Measurements from ENCODE around the gene GPRC5B.
A peak's percentile ranks its signal among the peaks of the same experiment; 100 is the strongest.

The GPRC5B gene

GRCh38 chr16:19842426-19843157, 42.1 kb downstream of the GPRC5B start:
- DNase-seq: no peak

- DNase-seq: no peak
These were observed 43.5 kb downstream of the GPRC5B start for GRCh38 chr16:19841184-19841583.

- peak; percentile 38 for DNase-seq
These were observed 44.0 kb downstream of the GPRC5B start for GRCh38 chr16:19840524-19841110.

- DNase-seq: no peak
These were observed 46.5 kb downstream of the GPRC5B start for GRCh38 chr16:19837984-19838707.

- DNase-seq: no peak
These were observed 47.2 kb downstream of the GPRC5B start for GRCh38 chr16:19837331-19837980.

- no peak for DNase-seq
These were observed 48.7 kb downstream of the GPRC5B start for GRCh38 chr16:19835968-19836421.

GRCh38 chr16:19835196-19835595, 49.5 kb downstream of the GPRC5B start:
- no peak for DNase-seq

- DNase-seq: no peak
These were observed 51.1 kb downstream of the GPRC5B start for GRCh38 chr16:19833581-19833980.

GRCh38 chr16:19833176-19833575, 51.5 kb downstream of the GPRC5B start:
- no peak for DNase-seq

GRCh38 chr16:19831678-19832077, 53.0 kb downstream of the GPRC5B start:
- DNase-seq: no peak

GRCh38 chr16:19830902-19831560, 53.6 kb downstream of the GPRC5B start:
- no peak for DNase-seq

GRCh38 chr16:19829844-19830692, 54.6 kb downstream of the GPRC5B start:
- DNase-seq: no peak

- no peak for DNase-seq
These were observed 60.4 kb downstream of the GPRC5B start for GRCh38 chr16:19824216-19824615.

- no peak for DNase-seq
These were observed 61.3 kb downstream of the GPRC5B start for GRCh38 chr16:19823322-19823721.

GRCh38 chr16:19822533-19822932, 62.1 kb downstream of the GPRC5B start:
- DNase-seq: no peak

GRCh38 chr16:19817875-19818274, 66.8 kb downstream of the GPRC5B start:
- no peak for DNase-seq

- DNase-seq: no peak
These were observed 67.5 kb downstream of the GPRC5B start for GRCh38 chr16:19817122-19817521.

- DNase-seq: no peak
These were observed 69.2 kb downstream of the GPRC5B start for GRCh38 chr16:19815418-19815817.

GRCh38 chr16:19812986-19813385, 71.7 kb downstream of the GPRC5B start:
- DNase-seq: no peak

GRCh38 chr16:19810817-19811731, 73.6 kb downstream of the GPRC5B start:
- no peak for DNase-seq

GRCh38 chr16:19809693-19810092, 75.0 kb downstream of the GPRC5B start:
- DNase-seq: no peak

All from NCI-H774 (cell line).